ENCODE data around the gene ZNF787. TPM values are rescaled to one million over a fixed set of nuclear protein-coding genes. Genes with fewer than 3 reads are reported as not detected.
"Not testable (repeated sequence)": the region's sequence is repeated elsewhere in the genome, so short reads cannot be mapped to it uniquely, and the experiment has no call there.

ZNF787 gene
- polyA plus RNA-seq, 3 donors = 14.8 to 29.8 (median 28.2) TPM

DNA sequence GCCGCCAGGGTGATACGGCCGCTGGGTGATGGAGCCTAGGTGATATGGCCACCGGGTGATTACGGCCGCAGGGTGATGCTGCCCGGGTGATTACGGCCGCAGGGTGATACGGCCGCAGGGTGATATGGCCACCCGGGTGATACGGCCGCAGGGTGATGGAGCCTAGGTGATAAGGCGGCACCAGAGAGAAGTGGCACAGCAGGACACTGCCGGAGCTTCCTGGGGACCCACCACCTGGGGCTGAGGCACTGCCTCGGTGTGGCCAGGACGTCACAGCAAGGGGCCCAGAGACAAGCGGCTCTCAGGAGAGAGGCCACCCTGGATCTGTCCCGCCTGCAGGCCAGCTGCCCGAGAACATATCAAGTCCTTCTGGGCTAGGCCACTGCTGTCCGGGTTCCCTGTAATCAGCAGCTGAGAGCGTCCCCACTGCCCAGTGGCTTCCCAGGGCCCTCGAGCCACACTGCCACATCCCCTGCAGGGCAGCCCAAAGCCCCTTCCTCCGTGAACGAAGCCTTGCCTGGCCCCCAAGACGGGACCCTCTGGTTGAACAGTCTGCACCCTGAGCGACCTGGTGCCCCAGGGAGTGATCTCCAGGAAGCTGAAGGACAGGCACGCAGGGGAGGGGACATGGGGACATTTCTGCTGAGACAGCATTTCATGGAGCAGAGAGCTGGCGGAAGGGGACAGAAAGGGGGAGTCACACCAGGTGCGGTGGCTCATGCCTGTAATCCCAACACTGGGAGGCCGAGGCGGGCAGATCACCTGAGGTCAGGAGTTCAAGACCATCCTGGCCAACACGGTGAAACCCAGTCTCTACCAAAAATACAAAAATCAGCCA, 22.1 kb downstream of the ZNF787 start:
- WGBS, 3 donors = 92 to 96% (median 96%) methylated on average over 28 to 34 of the region's 34 CpGs
- H3K27ac ChIP-seq (ENCODE audit: low read depth, low read length) = no peak overlapping the region

DNA sequence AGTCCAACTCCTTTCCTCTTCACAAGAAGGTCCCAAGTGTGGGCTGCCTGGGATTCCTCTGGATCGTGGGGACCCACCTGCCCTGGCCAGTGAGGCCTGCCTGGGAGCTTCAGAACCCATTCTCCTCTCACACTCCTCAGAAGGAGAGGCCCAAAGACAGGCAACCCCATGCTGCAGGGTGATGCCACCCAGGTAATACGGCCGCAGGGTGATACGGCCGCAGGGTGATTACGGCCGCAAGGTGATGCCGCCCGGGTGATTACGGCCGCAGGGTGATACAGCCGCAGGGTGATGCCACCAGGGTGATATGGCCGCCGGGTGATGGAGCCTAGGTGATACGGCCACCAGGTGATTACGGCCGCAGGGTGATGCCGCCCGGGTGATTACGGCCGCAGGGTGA, 22.9 kb downstream of the ZNF787 start:
- WGBS, 3 donors = 94 to 97% (median 96%) methylated on average over 20 to 21 of the region's 21 CpGs

DNA sequence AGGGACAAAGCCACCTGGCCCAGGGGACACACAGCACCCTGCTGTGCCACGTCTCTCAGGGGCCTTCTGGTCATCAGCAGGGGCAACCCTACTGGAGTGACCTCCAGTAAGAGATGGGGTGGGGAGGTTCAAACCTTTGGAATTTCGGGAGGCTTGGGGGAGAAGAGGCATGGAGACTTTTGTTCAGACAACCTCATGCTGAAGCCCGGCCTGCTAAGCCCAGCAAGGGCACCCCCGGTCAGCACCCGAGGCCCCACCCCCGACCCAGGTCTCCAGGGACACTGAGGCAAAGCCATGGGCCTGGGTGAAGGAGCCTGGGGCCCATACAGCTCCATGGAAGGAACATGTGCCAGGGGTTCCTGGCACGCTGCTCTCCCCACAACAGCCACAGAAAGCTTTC, 23.3 kb downstream of the ZNF787 start:
- H3K27ac ChIP-seq (ENCODE audit: low read depth, low read length) = no peak overlapping the region
- 83 to 93% (median 87%) methylated on average over 7 of the region's 7 CpGs for WGBS, 3 donors

More for the DNA sequence above, 22.9 kb downstream of the ZNF787 start:
- not testable (repeated sequence) for H3K27ac ChIP-seq (ENCODE audit: low read depth, low read length)

DNA sequence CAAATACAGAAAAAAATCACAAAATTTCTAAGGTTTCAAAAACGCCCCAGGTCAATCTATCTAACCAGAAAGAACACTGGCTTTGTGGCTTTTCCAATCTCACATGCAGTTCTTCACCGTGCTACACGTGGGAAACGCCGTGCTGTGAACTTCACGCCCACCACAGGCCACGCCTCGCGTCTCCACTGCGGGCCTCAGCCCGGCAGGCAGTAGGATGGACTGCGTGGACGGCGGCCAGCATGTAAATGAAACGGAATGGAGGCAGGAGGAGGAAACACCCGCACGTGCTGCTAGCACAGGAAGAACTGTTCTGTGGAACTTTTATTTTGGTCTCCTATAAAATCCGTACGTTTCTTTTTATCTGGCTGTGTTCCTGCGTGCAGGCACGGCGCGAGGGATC, 23.8 kb downstream of the ZNF787 start:
- WGBS, 3 donors = 72 to 87% (median 72%) methylated on average over 23 of the region's 23 CpGs
- H3K27ac ChIP-seq (ENCODE audit: low read depth, low read length) = no peak overlapping the region

DNA sequence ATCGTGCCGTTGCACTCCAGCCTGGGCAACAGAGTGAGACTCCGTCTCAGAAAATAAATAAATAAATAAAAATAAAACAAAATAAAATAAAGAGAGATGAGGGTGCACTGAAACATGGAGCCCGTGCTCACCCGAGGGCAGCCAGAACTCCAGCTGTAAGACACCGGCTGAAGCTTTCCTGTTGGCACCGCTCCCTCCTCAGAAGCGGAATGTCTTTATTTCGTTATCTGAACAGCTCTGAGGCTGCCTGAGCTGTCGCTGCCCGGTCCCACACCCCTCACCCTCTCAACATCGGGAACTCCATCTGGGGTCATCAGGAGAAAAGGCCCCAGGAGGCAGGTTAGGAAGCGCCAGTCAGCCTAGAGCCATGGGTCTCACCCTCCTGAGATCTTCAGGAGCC, 24.4 kb downstream of the ZNF787 start:
- 72 to 84% (median 78%) methylated on average over 13 of the region's 13 CpGs for WGBS, 3 donors
- no peak overlapping the region for H3K27ac ChIP-seq (ENCODE audit: low read depth, low read length)

DNA sequence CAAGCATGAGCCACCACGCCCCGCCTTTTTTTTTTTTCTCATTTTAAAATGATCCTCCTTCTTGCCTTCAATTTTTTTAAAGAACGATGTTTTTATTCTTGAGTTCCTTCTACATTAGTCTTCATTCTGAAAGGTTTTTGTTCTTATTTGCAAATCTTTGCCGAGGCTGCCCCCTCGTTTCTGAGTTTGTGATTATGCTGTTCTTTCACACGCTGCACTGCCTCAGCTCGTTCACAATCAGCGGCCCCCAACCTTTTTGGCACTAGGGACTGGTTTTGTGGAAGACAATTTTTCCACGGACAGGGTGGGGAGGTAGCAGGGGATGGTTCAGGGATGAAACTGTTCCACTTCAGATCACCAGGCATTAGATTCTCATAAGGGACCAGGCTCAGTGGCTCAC, 26.6 kb downstream of the ZNF787 start:
- 74 to 84% (median 83%) methylated on average over 9 of the region's 9 CpGs for WGBS, 3 donors
- no peak overlapping the region for H3K27ac ChIP-seq (ENCODE audit: low read depth, low read length)

DNA sequence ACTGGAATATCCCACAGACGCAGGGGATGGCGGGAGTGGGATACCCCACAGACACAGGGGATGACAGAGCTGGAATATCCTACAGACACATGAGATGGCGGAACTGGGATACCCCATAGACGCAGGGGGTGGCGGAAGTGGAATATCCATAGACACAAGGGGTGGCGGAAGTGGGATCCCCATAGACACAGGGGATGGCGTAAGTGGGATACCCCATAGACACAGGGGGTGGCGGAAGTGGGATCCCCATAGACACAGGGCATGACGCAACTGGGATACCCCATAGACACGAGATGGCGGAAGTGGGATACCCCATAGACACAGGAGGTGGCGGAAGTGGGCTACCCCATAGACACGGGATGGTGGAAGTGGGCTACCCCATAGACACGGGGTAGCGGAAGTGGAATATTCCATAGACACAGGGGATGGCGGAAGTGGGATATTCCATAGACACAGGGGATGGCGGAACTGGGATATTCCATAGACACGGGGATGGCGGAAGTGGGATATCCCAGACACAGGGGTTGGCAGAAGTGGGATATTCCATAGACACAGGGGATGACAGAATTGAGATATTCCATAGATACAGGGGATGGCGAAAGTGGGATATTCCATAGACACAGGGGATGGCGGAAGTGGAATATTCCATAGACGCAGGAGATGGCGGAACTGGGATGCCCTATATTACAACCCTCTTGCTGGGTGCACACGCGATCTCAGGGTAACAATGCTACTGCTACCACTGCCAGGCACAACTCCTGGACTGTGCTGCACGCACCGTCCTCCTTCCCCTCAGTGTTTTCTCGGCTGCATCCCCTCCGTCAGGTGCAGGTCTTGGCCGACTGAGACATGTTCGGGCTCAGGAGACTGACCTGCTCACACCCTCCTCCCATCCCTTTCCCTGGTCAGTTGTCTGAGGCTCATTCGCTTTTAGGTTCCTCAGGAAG, 28.1 kb downstream of the ZNF787 start:
- no peak overlapping the region for H3K27ac ChIP-seq (ENCODE audit: low read depth, low read length)
- 97 to 99% (median 97%) methylated on average over 32 of the region's 32 CpGs for WGBS, 3 donors

DNA sequence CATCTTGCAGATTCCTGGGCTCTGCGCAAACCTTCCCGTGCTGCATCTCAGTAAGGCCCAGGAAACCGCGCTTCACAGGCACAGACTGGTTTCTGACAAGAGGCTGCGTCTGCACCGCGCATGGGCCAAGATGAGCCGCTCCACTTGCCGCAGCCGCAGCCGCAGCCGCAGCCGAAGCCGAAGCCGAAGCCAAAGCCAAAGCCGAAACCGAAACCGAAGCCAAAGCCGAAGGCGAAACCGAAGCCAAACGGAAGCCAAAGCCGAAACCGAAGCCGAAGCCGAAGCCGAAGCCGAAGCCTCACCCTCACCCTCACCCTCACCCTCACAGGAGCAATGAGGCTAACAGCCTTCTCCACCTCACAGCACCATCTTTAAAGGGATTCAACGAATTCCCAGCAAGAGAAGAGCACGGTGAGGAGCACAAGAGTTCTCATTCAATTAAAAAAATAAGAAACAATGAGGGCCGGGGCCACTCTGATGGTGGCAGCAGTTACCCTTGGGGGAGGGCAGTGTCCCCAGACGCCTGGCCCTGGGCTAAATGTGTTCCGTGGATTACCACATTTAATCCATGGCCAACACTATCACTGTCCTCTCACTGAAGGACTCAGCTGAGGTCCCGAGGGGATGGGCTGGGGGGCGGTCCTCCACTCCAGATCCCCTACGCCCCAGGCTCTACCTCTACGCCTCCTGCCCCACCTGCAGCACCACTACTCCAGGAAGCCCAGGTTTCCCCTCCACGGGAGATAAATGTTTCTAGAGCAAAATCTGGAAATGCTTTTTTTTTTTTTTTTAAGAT, 29.1 kb downstream of the ZNF787 start:
- H3K27ac ChIP-seq (ENCODE audit: low read depth, low read length) = no peak overlapping the region
- 83 to 91% (median 84%) methylated on average over 38 of the region's 38 CpGs for WGBS, 3 donors

DNA sequence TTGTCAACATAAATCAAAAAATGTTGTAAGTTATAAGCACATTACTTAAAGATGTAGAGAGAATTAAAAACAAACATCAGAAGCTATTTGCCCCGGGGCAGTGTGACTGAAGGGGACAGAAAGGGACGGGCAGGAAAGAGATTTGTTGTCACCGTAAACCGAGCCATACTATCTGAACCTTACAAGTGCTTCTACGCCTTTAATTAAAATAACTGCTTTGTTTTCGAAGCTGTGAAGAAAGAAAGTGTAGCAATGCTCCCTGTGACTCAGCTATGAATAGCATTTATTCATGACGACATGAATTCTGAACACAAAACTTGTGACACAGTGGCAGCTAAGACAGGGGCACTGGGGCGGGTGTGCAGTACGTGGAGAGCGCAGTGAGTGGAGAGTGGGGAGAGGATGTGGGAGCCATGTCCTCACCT, 30.0 kb downstream of the ZNF787 start:
- 66 to 72% (median 68%) methylated on average over 10 of the region's 10 CpGs for WGBS, 3 donors
- no peak overlapping the region for H3K27ac ChIP-seq (ENCODE audit: low read depth, low read length)

DNA sequence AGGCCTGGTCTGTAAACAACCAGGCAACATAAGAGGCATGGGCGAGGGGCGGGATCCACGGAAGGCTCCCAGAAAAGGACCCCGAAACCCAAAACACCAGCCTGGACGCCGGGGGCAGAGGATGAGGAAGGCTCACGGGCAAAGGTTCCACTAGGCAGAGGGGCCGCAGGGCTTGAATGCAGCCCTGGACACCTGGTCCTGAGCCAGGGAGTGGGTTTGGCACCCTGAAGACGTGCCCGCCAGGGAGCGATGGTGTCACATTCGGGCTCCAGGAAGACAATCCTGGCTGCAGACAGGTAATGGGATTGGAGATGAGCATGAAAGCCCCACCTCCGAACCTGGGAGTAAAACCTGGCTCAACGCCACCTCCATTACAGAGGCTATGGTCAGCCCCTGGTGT, 31.8 kb downstream of the ZNF787 start:
- 83 to 93% (median 86%) methylated on average over 14 of the region's 14 CpGs for WGBS, 3 donors

DNA sequence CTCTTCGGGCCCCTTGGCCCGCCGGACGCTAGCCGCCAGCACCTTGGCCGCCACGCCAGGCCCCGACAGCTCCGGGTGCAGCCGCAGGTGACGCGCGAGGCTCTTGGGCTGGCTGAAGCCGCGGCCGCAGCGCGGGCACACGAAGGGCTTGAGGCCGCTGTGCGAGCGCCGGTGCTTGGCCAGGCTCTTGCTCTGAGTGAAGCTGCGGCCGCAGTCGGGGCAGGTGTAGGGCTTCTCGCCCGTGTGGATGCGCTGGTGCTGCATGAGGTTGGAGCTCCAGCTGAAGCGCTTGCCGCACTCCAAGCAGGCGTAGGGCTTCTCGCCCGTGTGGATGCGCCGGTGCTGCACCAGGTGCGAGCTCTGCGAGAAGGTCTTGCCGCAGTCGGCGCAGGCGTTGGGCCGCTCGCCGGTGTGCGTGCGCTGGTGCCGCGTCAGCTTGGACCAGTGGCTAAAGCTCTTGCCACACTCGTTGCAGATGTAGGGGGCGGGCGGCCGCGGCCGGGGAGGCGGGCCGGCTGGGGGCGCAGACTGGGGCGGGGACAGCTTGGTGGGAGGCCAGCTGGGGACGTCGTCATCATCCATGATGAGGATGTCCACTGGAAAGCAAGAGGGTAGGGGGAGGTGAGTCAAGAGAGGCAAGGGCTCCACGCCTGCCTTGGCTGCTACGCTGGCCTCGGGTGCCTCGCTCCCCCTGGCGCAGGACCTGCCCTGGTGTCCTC, 32.4 kb downstream of the ZNF787 start:
- no peak overlapping the region for H3K27ac ChIP-seq (ENCODE audit: low read depth, low read length)
- 92 to 96% (median 96%) methylated on average over 61 to 66 of the region's 66 CpGs for WGBS, 3 donors

More for the DNA sequence above, 31.8 kb downstream of the ZNF787 start:
- no peak overlapping the region for H3K27ac ChIP-seq (ENCODE audit: low read depth, low read length)

DNA sequence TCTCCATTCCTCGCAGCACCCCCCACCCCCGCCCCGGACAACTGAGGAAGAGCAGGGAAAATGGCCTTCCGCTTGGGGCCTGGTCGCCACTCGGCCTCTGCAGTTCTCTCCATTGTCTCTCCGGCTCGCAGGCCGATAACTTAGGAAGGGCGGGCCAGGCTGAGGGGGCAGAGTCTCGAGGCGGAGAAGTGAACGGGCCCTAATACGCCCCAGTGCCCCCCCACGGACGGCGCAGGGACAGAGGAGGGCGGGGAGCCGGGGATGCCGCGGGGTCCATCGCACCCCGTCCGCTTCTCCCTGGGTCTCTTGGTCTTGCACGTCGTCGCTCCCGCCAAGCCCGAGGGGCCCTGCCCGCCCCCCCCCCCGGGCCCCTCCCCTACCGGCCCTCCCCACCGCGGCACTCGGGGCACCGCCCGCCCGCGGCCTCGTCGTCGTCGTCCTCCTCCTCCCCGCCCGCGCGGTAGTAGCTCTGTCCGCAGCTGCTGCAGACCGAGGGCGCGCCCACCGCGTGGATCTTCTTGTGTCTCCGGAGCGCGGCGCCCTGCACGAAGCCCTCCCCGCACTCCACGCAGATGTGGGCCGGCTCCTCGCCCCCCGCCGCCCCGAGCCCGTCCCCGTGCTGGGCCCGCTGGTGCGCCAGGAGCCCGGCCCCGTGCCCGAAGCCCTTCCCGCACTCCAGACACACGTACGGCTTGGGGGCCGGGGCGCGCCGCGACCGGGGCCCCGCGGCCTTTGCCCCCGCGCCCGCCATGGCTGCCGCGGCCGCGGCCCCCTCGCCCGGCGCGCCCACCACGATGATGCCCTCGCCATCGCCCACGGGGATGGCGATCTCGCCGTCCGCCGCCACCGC, 33.2 kb downstream of the ZNF787 start:
- no peak overlapping the region for H3K27ac ChIP-seq (ENCODE audit: low read depth, low read length)
- WGBS, 3 donors = 84 to 88% (median 87%) methylated on average over 44 to 97 of the region's 104 CpGs

DNA sequence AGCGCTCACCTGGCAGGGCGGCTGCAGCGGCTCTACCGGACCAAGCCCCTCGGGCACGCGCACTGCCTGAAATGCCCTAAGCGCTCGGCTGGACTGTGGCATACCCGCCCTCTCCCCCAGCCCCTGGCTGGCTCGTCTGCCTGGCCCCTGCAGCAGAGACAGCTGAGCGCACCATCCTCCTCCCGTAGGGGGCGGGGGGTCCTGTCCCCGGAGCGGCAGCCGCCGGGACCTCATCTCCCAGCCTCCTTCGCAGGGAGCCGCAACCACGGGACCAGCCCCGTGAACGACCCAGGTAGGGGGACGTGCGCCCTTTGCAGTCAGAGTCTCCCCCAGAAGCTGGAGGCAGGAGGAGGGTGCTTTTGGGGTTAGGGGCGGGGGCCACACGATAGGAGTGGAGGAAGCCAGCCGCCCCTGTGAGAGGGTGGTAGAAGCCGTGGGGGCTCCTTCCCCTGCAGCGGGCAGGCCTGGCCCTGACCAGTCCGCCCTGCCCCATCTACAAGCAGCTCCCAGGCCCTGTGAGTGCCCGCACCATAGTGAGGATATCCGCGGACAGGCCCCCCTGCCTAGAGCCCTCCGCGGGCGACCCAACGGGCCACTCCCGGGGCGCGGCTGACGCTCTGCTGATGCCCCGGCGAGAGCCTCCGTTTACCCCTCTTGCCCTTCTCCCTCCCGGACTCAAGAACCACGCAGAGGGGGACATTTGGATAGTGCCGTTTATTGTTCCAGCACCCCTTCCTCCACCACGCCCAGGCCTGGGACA, 34.2 kb downstream of the ZNF787 start:
- WGBS, 3 donors = 81 to 86% (median 83%) methylated on average over 45 to 49 of the region's 49 CpGs
- H3K27ac ChIP-seq (ENCODE audit: low read depth, low read length) = no peak overlapping the region

DNA sequence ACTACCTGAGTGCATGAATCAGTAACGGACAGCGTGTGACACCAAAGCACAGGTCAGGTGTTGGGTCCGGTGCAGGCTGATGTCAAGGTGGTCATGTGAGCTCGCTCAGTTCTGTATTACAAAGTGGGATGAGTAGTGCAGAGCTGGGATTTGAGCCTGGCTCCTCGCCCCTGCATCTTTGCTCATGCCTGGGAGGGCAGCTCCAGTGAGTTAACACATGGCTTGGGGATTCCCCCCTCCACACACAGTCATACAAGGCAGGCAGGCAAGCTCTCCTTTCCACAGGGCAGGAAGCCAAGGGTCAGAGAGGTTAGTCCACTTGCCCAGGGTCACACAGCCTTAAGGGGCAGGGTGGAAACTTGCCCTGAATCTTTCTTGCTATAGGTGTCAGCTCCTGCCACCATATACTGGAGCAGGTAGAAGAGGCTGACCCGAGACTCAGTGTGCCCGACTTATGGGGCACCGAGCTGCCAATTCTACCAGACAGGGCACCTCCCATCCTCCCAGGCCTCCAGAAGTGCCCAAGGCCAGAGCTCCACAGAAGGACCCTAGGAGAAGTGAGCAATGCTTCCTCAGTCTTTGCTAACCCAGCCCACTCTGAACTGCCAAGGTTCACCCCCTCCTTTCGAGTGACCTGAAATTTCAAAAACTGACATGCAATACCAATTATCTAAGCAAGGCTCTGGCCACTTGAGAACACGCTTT, 35.4 kb downstream of the ZNF787 start:
- 88 to 91% (median 88%) methylated on average over 10 of the region's 10 CpGs for WGBS, 3 donors
- no peak overlapping the region for H3K27ac ChIP-seq (ENCODE audit: low read depth, low read length)

DNA sequence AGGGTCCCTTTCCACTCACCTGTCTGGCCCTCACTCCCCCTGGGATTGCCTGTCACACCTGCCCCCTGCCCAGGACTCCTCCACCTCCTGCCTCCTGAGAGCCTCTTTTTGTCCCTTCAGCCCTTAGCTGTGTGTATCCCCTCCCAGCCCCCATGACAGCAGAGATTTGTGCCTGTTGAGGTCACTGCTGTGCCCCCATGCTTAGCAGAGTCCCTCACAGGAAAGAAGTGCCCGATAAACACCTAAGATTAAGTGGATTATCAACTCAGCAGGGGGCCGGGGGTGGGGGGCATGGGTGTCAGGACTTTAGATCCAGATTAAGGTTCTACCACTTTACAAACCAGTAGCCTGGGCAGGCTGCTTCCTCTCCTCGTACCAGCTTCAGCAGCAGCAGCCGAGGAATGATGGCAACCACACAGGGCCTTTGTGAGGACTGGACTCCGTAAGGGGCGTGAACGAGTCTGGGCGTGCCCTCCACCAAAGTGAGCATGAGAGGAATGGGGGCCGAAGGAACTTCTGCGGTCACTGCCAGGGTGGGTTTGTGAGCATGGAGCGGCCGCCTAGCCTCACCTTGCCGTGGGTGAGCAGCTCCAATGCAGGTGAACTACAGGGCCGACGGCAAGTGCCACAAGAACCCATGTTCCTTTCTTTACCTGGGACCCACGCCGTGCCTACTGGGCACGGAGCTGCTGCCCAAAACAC, 36.1 kb downstream of the ZNF787 start:
- WGBS, 3 donors = 77 to 81% (median 80%) methylated on average over 18 of the region's 18 CpGs
- H3K27ac ChIP-seq (ENCODE audit: low read depth, low read length) = no peak overlapping the region
